Activated CD8-positive, alpha-beta memory T cell treated with anti-CD3 and anti-CD28 coated beads for 4 hours (primary cell): Measurements from ENCODE around the gene COQ5.

Experiments
- DNase-seq, 2 donors: peaks; one replicate each; pipeline ENCODE4 v3.0.0-alpha.2; 2020; ENCODE audit warnings: low read depth in 2 of 2

COQ5 gene

GRCh38 chr12:120483621-120484020, 45.3 kb downstream of the COQ5 start:
- no peak for DNase-seq

- no peak for DNase-seq
Measured at GRCh38 chr12:120481022-120481767, 47.8 kb downstream of the COQ5 start.

GRCh38 chr12:120480211-120480610, 48.7 kb downstream of the COQ5 start:
- no peak for DNase-seq

- no peak for DNase-seq
Measured at GRCh38 chr12:120479458-120479857, 49.5 kb downstream of the COQ5 start.

GRCh38 chr12:120475643-120476042, 53.3 kb downstream of the COQ5 start:
- no peak for DNase-seq

- DNase-seq, result no peak
Measured at GRCh38 chr12:120474616-120474960, 54.4 kb downstream of the COQ5 start.

- no peak for DNase-seq
Measured at GRCh38 chr12:120473807-120474615, 54.9 kb downstream of the COQ5 start.

- no peak for DNase-seq
Measured at GRCh38 chr12:120472521-120472920, 56.4 kb downstream of the COQ5 start.

GRCh38 chr12:120470150-120470784, 58.7 kb downstream of the COQ5 start:
- no peak for DNase-seq

GRCh38 chr12:120469450-120470149, 59.4 kb downstream of the COQ5 start, which contains the start of gene SRSF9:
Gene SRSF9, minus strand, starts transcription at chr12:120469748. Its CDS starts 139 bp downstream, at chr12:120469609.
- peak; percentile 95 for DNase-seq

- peak in 1 of 2 donors; percentile 36 for DNase-seq
Measured at GRCh38 chr12:120468821-120469449, 60.0 kb downstream of the COQ5 start.

GRCh38 chr12:120468325-120468820, 60.6 kb downstream of the COQ5 start:
- DNase-seq, result no peak

GRCh38 chr12:120467439-120467838, 61.5 kb downstream of the COQ5 start:
- no peak for DNase-seq

- no peak for DNase-seq
Measured at GRCh38 chr12:120466560-120467315, 62.2 kb downstream of the COQ5 start.

- no peak for DNase-seq
Measured at GRCh38 chr12:120465756-120466155, 63.2 kb downstream of the COQ5 start.

GRCh38 chr12:120463712-120464111, 65.2 kb downstream of the COQ5 start:
- DNase-seq, result no peak

- no peak for DNase-seq
Measured at GRCh38 chr12:120462099-120462640, 66.8 kb downstream of the COQ5 start.

GRCh38 chr12:120460157-120460556, 68.8 kb downstream of the COQ5 start:
- no peak for DNase-seq

GRCh38 chr12:120457133-120457532, 71.8 kb downstream of the COQ5 start:
- DNase-seq, result no peak

GRCh38 chr12:120455302-120455701, 73.7 kb downstream of the COQ5 start:
- DNase-seq, result no peak
